HepG2 (cell line): ENCODE measurements around the gene GRHL1. TPM values are rescaled to one million over a fixed set of nuclear protein-coding genes. Genes with fewer than 3 reads are reported as not detected.
A peak's percentile ranks its signal among the peaks of the same experiment; 100 is the strongest.

Experiments used
- ARID2 ChIP-seq: sonication (generic); formaldehyde crosslinking; IDR thresholded peaks from 2 replicates; pipeline ENCODE4 v1.8.1; 2022; ENCODE audit warnings: mild to moderate bottlenecking, missing genetic modification reagents, borderline replicate concordance
- DR1 ChIP-seq: sonication (generic); formaldehyde crosslinking; IDR thresholded peaks from 2 replicates; pipeline ENCODE4 v1.8.0; 2021; ENCODE audit warnings: mild to moderate bottlenecking, missing genetic modification reagents, inconsistent platforms
- FOXK1 ChIP-seq: sonication (generic); formaldehyde crosslinking; IDR thresholded peaks from 2 replicates; pipeline ENCODE4 v1.4.0; 2020; ENCODE audit warnings: low read depth, missing genetic modification reagents, borderline replicate concordance
- GTF2F1 ChIP-seq: fragments of 150-350 bp; IDR thresholded peaks from 2 replicates; pipeline ENCODE4 v1.6.1; 2014; ENCODE audit warnings: low read length
- ISX ChIP-seq: sonication (generic); formaldehyde crosslinking; conservative IDR thresholded peaks from 2 replicates; pipeline ENCODE4 v1.5.0; 2020; ENCODE audit warnings: missing genetic modification reagents
- KDM4B ChIP-seq: sonication (generic); formaldehyde crosslinking; IDR thresholded peaks from 2 replicates; pipeline ENCODE4 v1.4.0; 2020; ENCODE audit warnings: missing genetic modification reagents
- RBM39 ChIP-seq: fragments of 200-400 bp; formaldehyde crosslinking; IDR thresholded peaks from one replicate; pipeline ENCODE4 v1.6.1; 2018; ENCODE audit warnings: antibody characterized with exemption, mild to moderate bottlenecking, low read depth, low read length; ENCODE audit not compliant: poor library complexity, severe bottlenecking
- SMAD1 ChIP-seq: sonication (generic); formaldehyde crosslinking; IDR thresholded peaks from 2 replicates; pipeline ENCODE4 v1.4.0; 2020; ENCODE audit warnings: missing genetic modification reagents, low read depth, mild to moderate bottlenecking, borderline replicate concordance
- ZC3H4 ChIP-seq: sonication (generic); formaldehyde crosslinking; IDR thresholded peaks from 2 replicates; pipeline ENCODE4 v1.4.0; 2020; ENCODE audit warnings: missing genetic modification reagents, borderline replicate concordance
- ZFP1 ChIP-seq: IDR thresholded peaks from 2 replicates; pipeline ENCODE4 v1.6.1; 2016
- ZNF264 ChIP-seq: sonication (generic); formaldehyde crosslinking; IDR thresholded peaks from 2 replicates; pipeline ENCODE4 v1.4.0; 2020; ENCODE audit warnings: missing genetic modification reagents
- ZNF33B ChIP-seq: sonication (generic); formaldehyde crosslinking; IDR thresholded peaks from 2 replicates; pipeline ENCODE4 v1.5.1; 2020; ENCODE audit warnings: mild to moderate bottlenecking, missing genetic modification reagents
- ZNF547 ChIP-seq: sonication (generic); formaldehyde crosslinking; IDR thresholded peaks from 2 replicates; pipeline ENCODE4 v1.5.1; 2020; ENCODE audit warnings: mild to moderate bottlenecking, missing genetic modification reagents
- ZNF556 ChIP-seq: sonication (generic); formaldehyde crosslinking; IDR thresholded peaks from 2 replicates; pipeline ENCODE4 v1.4.0; 2020; ENCODE audit warnings: mild to moderate bottlenecking, missing genetic modification reagents, borderline replicate concordance
- ZNF615 ChIP-seq: sonication (generic); formaldehyde crosslinking; IDR thresholded peaks from 2 replicates; pipeline ENCODE4 v1.5.0; 2020; ENCODE audit warnings: mild to moderate bottlenecking, missing genetic modification reagents, borderline replicate concordance
- ZNF720 ChIP-seq: sonication (generic); formaldehyde crosslinking; IDR thresholded peaks from 2 replicates; pipeline ENCODE4 v1.4.0; 2020; ENCODE audit warnings: missing genetic modification reagents
- ZNF883 ChIP-seq: sonication (generic); formaldehyde crosslinking; IDR thresholded peaks from 2 replicates; pipeline ENCODE4 v1.5.1; 2020; ENCODE audit warnings: mild to moderate bottlenecking, missing genetic modification reagents; ENCODE audit errors: not compliant biosample characterization
- polyA plus RNA-seq, 8 experiments: library from polyadenylated mRNA; depleted of rRNA in 3 of 8; stranded (reverse) in 7 of 8; unstranded in 1 of 8; fragments of >200 nt; fragmentation: Illumina TruSeq in 4 of 8; extraction: Trizol in 4 of 8; gene quantifications; 2 replicates each; pipeline versions ENCODE4 v1.2.1 to v1.2.3, GENCODE V29; 2011 to 2016; ENCODE audit warnings: low read depth in 4 of 8, missing spikeins in 1 of 8, mixed read lengths in 1 of 8; ENCODE audit not compliant: insufficient read depth in 1 of 8
- total RNA-seq, 5 experiments: library from RNA; depleted of rRNA; stranded (reverse); fragments of >200 nt; fragmentation: Illumina TruSeq; extraction: Trizol; gene quantifications; 2 replicates each; pipeline ENCODE4 v1.2.3, GENCODE V29; 2016; ENCODE audit warnings: low read depth in 1 of 5
- TF ChIP-seq, protein P1 (sequence below): sonication (generic); formaldehyde crosslinking; IDR thresholded peaks from 2 replicates; pipeline ENCODE4 v1.4.0; 2020; ENCODE audit warnings: missing genetic modification reagents
- TF ChIP-seq, protein P2 (sequence below): sonication (generic); formaldehyde crosslinking; IDR thresholded peaks from 2 replicates; pipeline ENCODE4 v1.4.0; 2020; ENCODE audit warnings: missing genetic modification reagents
- TF ChIP-seq, protein P3 (sequence below): sonication (generic); formaldehyde crosslinking; IDR thresholded peaks from 2 replicates; pipeline ENCODE4 v1.8.0; 2022; ENCODE audit warnings: mild to moderate bottlenecking, missing genetic modification reagents, moderate library complexity
- TF ChIP-seq, protein P4 (sequence below): sonication (generic); formaldehyde crosslinking; IDR thresholded peaks from 2 replicates; pipeline ENCODE4 v1.5.1; 2020; ENCODE audit warnings: mild to moderate bottlenecking, moderate library complexity, missing genetic modification reagents

Gene GRHL1
- total and polyA plus RNA-seq, 2 of the 13 experiments (the other 11 are each of a cell fraction or from before 2014, with no cell fraction given): 9.3 to 12.0 TPM

DNA sequence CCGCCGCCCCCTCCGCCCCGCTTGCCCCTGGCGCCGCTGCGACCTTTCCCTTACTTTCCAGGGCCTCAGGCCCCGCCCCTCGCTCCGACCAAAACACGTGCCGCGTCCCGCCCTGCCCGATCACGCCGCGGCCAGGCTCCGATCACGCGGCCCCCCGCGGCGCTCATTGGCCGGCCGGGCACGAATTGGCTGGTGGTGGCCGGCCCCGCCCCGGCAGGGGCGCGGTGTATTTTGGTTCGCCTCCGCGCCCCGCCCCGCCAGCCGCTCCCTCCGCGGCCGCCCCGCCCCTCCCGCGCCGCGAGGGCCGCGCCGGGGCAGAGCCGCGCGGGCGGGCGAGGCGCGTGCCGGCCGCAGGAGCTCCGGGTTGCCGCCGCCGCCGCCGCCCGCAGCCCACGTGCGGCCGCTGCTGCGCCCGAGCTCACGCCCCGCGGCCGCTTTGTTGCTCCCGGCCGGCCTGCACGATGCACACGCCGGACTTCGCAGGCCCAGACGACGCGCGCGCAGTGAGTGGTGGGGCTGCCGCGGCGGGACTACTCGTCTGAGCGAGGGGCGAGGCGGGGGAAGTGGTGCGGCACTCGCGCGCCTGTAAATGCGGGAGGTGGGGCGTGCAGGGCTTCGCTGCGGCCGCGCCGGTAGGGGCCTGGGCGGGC lies 91.9 kb downstream of the GRHL1 start, which contains the start of gene KLF11 (continued):
- TF ChIP-seq, protein P1, sequence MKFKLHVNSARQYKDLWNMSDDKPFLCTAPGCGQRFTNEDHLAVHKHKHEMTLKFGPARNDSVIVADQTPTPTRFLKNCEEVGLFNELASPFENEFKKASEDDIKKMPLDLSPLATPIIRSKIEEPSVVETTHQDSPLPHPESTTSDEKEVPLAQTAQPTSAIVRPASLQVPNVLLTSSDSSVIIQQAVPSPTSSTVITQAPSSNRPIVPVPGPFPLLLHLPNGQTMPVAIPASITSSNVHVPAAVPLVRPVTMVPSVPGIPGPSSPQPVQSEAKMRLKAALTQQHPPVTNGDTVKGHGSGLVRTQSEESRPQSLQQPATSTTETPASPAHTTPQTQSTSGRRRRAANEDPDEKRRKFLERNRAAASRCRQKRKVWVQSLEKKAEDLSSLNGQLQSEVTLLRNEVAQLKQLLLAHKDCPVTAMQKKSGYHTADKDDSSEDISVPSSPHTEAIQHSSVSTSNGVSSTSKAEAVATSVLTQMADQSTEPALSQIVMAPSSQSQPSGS (CRISPR knock-in tag): peak; percentile 71
- TF ChIP-seq ISX (CRISPR knock-in tag) (peak; percentile 87; the same call in 1 of the 2 replicates), ARID2 (CRISPR knock-in tag) (no peak), ZNF33B (peak; percentile 96), GTF2F1 (no peak), ZFP1 (CRISPR knock-in tag) (no peak; the same call in 1 of the 2 replicates), ZC3H4 (CRISPR knock-in tag) (no peak), KDM4B (no peak), ZNF883 (peak; percentile 97), ZNF556 (CRISPR knock-in tag) (0 out of 2 replicates have a peak, but pooled peaks have one; percentile 39), ZNF264 (peak; percentile 79; the same call in 1 of the 2 replicates), RBM39 (no peak), ZNF720 (CRISPR knock-in tag) (peak; percentile 90; the same call in 1 of the 2 replicates), DR1 (CRISPR knock-in tag) (peak; percentile 74; the same call in 1 of the 2 replicates), ZNF547 (peak; percentile 88), SMAD1 (no peak), ZNF615 (CRISPR knock-in tag) (no peak), FOXK1 (peak; percentile 62; the same call in 1 of the 2 replicates)
- TF ChIP-seq, protein P2, sequence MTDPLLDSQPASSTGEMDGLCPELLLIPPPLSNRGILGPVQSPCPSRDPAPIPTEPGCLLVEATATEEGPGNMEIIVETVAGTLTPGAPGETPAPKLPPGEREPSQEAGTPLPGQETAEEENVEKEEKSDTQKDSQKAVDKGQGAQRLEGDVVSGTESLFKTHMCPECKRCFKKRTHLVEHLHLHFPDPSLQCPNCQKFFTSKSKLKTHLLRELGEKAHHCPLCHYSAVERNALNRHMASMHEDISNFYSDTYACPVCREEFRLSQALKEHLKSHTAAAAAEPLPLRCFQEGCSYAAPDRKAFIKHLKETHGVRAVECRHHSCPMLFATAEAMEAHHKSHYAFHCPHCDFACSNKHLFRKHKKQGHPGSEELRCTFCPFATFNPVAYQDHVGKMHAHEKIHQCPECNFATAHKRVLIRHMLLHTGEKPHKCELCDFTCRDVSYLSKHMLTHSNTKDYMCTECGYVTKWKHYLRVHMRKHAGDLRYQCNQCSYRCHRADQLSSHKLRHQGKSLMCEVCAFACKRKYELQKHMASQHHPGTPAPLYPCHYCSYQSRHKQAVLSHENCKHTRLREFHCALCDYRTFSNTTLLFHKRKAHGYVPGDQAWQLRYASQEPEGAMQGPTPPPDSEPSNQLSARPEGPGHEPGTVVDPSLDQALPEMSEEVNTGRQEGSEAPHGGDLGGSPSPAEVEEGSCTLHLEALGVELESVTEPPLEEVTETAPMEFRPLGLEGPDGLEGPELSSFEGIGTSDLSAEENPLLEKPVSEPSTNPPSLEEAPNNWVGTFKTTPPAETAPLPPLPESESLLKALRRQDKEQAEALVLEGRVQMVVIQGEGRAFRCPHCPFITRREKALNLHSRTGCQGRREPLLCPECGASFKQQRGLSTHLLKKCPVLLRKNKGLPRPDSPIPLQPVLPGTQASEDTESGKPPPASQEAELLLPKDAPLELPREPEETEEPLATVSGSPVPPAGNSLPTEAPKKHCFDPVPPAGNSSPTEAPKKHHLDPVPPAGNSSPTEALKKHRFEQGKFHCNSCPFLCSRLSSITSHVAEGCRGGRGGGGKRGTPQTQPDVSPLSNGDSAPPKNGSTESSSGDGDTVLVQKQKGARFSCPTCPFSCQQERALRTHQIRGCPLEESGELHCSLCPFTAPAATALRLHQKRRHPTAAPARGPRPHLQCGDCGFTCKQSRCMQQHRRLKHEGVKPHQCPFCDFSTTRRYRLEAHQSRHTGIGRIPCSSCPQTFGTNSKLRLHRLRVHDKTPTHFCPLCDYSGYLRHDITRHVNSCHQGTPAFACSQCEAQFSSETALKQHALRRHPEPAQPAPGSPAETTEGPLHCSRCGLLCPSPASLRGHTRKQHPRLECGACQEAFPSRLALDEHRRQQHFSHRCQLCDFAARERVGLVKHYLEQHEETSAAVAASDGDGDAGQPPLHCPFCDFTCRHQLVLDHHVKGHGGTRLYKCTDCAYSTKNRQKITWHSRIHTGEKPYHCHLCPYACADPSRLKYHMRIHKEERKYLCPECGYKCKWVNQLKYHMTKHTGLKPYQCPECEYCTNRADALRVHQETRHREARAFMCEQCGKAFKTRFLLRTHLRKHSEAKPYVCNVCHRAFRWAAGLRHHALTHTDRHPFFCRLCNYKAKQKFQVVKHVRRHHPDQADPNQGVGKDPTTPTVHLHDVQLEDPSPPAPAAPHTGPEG (CRISPR knock-in tag): peak; percentile 95
- TF ChIP-seq, protein P3, sequence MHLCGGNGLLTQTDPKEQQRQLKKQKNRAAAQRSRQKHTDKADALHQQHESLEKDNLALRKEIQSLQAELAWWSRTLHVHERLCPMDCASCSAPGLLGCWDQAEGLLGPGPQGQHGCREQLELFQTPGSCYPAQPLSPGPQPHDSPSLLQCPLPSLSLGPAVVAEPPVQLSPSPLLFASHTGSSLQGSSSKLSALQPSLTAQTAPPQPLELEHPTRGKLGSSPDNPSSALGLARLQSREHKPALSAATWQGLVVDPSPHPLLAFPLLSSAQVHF (CRISPR knock-in tag): peak; percentile 96
- TF ChIP-seq, protein P4, sequence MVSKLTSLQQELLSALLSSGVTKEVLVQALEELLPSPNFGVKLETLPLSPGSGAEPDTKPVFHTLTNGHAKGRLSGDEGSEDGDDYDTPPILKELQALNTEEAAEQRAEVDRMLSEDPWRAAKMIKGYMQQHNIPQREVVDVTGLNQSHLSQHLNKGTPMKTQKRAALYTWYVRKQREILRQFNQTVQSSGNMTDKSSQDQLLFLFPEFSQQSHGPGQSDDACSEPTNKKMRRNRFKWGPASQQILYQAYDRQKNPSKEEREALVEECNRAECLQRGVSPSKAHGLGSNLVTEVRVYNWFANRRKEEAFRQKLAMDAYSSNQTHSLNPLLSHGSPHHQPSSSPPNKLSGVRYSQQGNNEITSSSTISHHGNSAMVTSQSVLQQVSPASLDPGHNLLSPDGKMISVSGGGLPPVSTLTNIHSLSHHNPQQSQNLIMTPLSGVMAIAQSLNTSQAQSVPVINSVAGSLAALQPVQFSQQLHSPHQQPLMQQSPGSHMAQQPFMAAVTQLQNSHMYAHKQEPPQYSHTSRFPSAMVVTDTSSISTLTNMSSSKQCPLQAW (CRISPR knock-in tag): no peak
